NCI-H2171 (cell line): ENCODE measurements around the gene OR13H1.
"Not testable (repeated sequence)": the region's sequence is repeated elsewhere in the genome, so short reads cannot be mapped to it uniquely, and the experiment has no call there.

ENCODE experiments used
- DNase-seq: peaks from one replicate; lab custom pipeline; 2025; lab: John Stamatoyannopoulos, UW

OR13H1 gene

GRCh38 chrX:131543774-131544173 is at the start of gene OR13H1:
TSS of gene OR13H1 (plus strand) at chrX:131544074. CDS start at chrX:131544074, 0 bp downstream.
- DNase-seq = no peak

- not testable (repeated sequence) for DNase-seq
These were observed 42.3 kb upstream of the OR13H1 start for GRCh38 chrX:131501556-131501955.

GRCh38 chrX:131513159-131513914 is 30.5 kb upstream of the OR13H1 start:
- no peak for DNase-seq

- DNase-seq = no peak
These were observed 22.1 kb upstream of the OR13H1 start for GRCh38 chrX:131521824-131522223.

GRCh38 chrX:131544218-131544617 is 344 bp downstream of the OR13H1 start:
- DNase-seq = no peak

GRCh38 chrX:131549011-131549410 is 5.1 kb downstream of the OR13H1 start:
- no peak for DNase-seq

- not testable (repeated sequence) for DNase-seq
These were observed 8.6 kb downstream of the OR13H1 start for GRCh38 chrX:131552453-131552852.

- no peak for DNase-seq
These were observed 14.7 kb downstream of the OR13H1 start for GRCh38 chrX:131558562-131558961.

- DNase-seq = no peak
These were observed 20.8 kb downstream of the OR13H1 start for GRCh38 chrX:131564553-131565229.

GRCh38 chrX:131565909-131566308 is 22.0 kb downstream of the OR13H1 start:
- DNase-seq = no peak

- no peak for DNase-seq
These were observed 27.5 kb downstream of the OR13H1 start for GRCh38 chrX:131571348-131571747.

GRCh38 chrX:131572372-131573014 is 28.6 kb downstream of the OR13H1 start:
- no peak for DNase-seq

- no peak for DNase-seq
These were observed 33.5 kb downstream of the OR13H1 start for GRCh38 chrX:131577413-131577812.

- no peak for DNase-seq
These were observed 34.3 kb downstream of the OR13H1 start for GRCh38 chrX:131577999-131578734.

- not testable (repeated sequence) for DNase-seq
These were observed 35.0 kb downstream of the OR13H1 start for GRCh38 chrX:131578735-131579367.

GRCh38 chrX:131588995-131589394 is 45.1 kb downstream of the OR13H1 start:
- DNase-seq = no peak
